ENCODE measurements around the gene RND2. TPM values are rescaled to one million over a fixed set of nuclear protein-coding genes. Genes with fewer than 3 reads are reported as not detected.

RND2 gene
- total and polyA plus RNA-seq, 2 of the 13 experiments (the other 11 are each of a cell fraction or from before 2014, with no cell fraction given): 0.05 to 0.11 TPM

DNA sequence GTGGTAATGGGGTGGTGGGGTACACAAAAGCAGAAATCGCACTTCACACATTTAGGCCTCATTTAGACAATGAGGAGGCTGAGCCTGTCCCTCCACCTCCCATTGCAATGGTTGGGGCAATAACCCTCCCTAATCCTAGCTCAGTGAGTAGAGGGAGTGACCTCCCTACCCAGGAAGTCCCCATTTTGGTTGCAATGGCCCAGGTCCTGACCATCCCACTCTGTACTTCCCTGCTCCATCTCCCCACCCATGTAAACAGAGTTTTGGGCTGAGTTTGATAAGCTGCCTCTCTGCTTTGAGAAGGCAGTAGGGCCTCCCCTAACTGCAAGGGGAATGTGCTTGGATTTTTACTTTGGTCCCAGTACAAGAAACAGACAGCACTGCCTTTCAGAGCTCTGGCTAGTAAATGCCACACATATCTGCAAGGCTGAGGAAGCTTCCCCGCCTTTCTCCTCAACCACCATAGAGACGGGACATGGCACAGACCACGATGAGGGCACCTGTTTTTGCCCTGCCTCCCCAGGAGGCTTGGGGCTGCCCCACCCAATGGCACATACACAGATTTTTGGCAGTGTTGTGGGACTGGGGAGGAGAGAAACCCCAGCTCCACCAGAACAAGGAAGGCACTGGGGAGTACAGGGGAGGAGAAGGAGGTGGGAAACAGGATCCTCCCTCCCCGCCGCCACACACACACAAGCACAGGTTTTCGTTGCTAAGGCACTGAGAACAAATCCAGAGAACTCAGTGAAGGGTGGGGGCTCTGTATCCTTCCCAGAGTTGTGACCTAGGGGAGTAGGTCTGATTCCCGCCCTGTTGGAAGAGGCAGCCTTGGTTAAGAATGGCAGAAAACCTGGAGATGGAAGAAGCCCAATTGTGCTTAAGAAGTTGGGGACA lies 10.1 kb upstream of the RND2 start (continued):
- TF ChIP-seq, protein P1, sequence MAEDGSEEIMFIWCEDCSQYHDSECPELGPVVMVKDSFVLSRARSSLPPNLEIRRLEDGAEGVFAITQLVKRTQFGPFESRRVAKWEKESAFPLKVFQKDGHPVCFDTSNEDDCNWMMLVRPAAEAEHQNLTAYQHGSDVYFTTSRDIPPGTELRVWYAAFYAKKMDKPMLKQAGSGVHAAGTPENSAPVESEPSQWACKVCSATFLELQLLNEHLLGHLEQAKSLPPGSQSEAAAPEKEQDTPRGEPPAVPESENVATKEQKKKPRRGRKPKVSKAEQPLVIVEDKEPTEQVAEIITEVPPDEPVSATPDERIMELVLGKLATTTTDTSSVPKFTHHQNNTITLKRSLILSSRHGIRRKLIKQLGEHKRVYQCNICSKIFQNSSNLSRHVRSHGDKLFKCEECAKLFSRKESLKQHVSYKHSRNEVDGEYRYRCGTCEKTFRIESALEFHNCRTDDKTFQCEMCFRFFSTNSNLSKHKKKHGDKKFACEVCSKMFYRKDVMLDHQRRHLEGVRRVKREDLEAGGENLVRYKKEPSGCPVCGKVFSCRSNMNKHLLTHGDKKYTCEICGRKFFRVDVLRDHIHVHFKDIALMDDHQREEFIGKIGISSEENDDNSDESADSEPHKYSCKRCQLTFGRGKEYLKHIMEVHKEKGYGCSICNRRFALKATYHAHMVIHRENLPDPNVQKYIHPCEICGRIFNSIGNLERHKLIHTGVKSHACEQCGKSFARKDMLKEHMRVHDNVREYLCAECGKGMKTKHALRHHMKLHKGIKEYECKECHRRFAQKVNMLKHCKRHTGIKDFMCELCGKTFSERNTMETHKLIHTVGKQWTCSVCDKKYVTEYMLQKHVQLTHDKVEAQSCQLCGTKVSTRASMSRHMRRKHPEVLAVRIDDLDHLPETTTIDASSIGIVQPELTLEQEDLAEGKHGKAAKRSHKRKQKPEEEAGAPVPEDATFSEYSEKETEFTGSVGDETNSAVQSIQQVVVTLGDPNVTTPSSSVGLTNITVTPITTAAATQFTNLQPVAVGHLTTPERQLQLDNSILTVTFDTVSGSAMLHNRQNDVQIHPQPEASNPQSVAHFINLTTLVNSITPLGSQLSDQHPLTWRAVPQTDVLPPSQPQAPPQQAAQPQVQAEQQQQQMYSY (CRISPR knock-in tag; IDR thresholded peaks at IDR 0.05): no peak
- TF ChIP-seq PHF20 (CRISPR knock-in tag; IDR thresholded peaks at IDR 0.05): no peak
- 0 out of 2 replicates have a peak, but pooled peaks have one; percentile 10 for TF ChIP-seq YEATS2 (CRISPR knock-in tag; IDR thresholded peaks at IDR 0.05; ENCODE audit: borderline replicate concordance)
- no peak for TF ChIP-seq NFIB (CRISPR knock-in tag; IDR thresholded peaks at IDR 0.05; ENCODE audit: borderline replicate concordance)
- no peak for TF ChIP-seq RXRA (CRISPR knock-in tag; IDR thresholded peaks at IDR 0.05)
- no peak for TF ChIP-seq ZNF160 (CRISPR knock-in tag; IDR thresholded peaks at IDR 0.05)
- TF ChIP-seq MYNN (CRISPR knock-in tag; IDR thresholded peaks at IDR 0.05; ENCODE audit: low read depth): no peak
- no peak for TF ChIP-seq ZNF318 (CRISPR knock-in tag; IDR thresholded peaks at IDR 0.05)
- no peak for TF ChIP-seq SATB2 (CRISPR knock-in tag; IDR thresholded peaks at IDR 0.05)
- no peak for TF ChIP-seq ETV5 (CRISPR knock-in tag; IDR thresholded peaks at IDR 0.05; ENCODE audit: borderline replicate concordance)
- no peak for TF ChIP-seq TIGD3 (CRISPR knock-in tag; IDR thresholded peaks at IDR 0.05; ENCODE audit: borderline replicate concordance)
- TF ChIP-seq SNAI1 (CRISPR knock-in tag; IDR thresholded peaks at IDR 0.05; ENCODE audit: borderline replicate concordance): no peak

Data from HepG2 (cell line).